WI38 (cell line): Measurements from ENCODE around the gene ZNF267.
"Not testable (repeated sequence)": the region's sequence is repeated elsewhere in the genome, so short reads cannot be mapped to it uniquely, and the experiment has no call there.

ENCODE experiments used
- H3K4me3 ChIP-seq: 2 replicates; pipeline ENCODE4 v1.5.1; 2011; ENCODE audit warnings: low read depth, mild to moderate bottlenecking, control low read depth, low read length
- TF ChIP-seq, protein P1 (sequence below): IDR thresholded peaks from 2 replicates; pipeline ENCODE4 v1.5.1; 2012; ENCODE audit warnings: low read depth, mild to moderate bottlenecking, control low read depth, low read length

Gene ZNF267

DNA sequence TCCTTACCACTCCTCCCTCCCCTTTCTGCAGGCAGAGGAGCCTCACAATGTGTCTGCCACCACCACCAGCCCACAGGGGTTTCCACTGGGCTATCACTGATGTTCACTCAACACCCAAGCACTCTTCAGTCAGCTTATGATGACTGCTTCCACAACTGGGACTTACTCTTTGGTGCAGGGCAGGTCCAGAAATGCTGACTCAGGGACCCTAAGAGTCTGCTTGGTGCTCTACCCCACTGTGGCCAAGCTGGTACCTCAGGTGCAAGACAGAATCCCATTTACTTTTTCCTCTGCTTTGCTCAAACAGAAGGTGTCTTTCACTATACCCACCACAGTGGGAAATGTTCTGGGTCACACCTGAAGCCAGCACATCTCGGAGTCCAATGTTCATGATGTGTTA, 40.1 kb downstream of the ZNF267 start:
- TF ChIP-seq, protein P1, sequence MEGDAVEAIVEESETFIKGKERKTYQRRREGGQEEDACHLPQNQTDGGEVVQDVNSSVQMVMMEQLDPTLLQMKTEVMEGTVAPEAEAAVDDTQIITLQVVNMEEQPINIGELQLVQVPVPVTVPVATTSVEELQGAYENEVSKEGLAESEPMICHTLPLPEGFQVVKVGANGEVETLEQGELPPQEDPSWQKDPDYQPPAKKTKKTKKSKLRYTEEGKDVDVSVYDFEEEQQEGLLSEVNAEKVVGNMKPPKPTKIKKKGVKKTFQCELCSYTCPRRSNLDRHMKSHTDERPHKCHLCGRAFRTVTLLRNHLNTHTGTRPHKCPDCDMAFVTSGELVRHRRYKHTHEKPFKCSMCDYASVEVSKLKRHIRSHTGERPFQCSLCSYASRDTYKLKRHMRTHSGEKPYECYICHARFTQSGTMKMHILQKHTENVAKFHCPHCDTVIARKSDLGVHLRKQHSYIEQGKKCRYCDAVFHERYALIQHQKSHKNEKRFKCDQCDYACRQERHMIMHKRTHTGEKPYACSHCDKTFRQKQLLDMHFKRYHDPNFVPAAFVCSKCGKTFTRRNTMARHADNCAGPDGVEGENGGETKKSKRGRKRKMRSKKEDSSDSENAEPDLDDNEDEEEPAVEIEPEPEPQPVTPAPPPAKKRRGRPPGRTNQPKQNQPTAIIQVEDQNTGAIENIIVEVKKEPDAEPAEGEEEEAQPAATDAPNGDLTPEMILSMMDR = no peak
- H3K4me3 ChIP-seq = no peak overlapping the region

DNA sequence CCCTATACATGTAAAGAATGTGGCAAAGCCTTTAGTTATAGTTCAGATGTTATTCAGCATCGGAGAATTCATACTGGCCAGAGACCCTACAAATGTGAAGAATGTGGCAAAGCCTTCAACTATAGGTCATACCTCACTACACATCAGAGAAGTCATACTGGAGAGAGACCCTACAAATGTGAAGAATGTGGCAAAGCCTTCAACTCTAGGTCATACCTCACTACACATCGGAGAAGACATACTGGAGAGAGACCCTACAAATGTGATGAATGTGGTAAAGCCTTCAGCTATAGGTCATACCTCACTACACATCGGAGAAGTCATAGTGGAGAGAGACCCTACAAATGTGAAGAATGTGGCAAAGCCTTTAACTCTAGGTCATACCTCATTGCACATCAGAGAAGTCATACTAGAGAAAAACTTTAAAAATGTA, 42.5 kb downstream of the ZNF267 start:
- TF ChIP-seq, protein P1 = no peak
- no peak overlapping the region for H3K4me3 ChIP-seq

DNA sequence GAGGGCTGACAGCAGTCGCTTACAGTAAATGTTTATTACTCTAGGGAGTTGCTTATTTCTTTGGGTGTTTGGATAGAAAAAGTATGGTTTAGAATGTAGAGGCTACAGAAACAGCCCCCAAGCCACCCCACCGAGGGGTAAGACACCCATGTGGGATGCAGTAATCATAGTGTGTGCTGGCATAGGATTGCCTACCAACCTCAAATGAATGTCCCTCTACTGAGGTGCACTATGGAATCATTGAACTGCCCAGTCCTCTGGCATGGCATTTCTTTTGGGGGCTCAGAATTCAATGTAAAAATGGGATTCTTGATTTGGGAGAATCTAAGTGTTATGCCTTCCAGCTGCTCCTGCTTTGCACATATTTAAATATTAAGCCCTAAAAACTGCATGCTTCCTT, 46.8 kb downstream of the ZNF267 start:
- no peak overlapping the region for H3K4me3 ChIP-seq
- TF ChIP-seq, protein P1 = no peak

DNA sequence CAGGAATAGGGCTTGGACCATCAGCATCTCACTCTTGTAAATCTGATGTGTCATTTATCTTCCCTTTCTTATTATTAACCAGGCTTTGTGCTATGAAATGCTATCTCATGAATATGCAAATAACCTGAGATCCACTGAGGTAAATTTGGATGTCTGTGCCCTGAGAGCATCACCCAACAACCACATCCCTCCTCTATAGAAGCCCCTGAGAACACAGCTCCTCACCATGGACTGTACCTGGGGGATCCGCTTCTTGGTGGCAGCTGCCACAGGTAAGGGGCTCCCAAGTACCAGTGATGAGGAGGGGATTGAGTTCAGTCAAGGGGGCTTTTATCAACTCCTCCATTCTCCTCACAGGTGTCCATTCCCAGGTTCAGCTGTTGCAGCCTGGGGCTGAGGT, 78.2 kb downstream of the ZNF267 start:
- not testable (repeated sequence) for H3K4me3 ChIP-seq

DNA sequence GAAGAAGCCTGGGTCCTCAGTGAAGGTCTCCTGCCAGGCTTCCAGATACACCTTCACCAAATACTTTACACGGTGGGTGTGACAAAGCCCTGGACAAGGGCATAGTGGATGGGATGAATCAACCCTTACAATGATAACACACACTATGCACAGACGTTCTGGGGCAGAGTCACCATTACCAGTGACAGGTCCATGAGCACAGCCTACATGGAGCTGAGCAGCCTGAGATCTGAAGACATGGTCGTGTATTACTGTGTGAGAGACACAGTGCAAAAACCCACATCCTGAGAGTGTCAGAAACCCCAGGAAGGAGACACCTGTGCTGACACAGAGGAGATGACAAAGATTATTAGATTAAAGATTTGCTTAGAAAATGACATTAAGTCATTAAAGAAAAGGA, 78.6 kb downstream of the ZNF267 start:
- not testable (repeated sequence) for H3K4me3 ChIP-seq

DNA sequence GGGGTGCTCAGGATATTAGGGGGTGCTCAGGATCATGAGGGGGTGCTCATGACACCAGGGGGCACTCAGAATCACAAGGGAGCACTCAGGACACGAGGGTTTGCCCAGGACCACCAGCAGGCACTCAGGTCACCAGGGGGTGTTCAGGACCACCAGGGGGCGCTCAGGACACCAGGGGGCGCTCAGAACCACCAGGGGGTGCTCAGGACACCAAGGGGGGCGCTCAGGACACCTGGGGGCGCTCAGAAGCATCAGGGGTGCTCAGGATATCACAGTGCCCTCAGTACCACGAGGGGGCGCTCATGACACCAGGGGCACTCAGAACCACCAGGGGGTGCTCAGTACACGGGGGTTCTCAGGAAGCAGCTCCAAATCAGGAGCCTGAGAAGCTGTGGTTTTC, 82.6 kb downstream of the ZNF267 start:
- H3K4me3 ChIP-seq = not testable (repeated sequence)

DNA sequence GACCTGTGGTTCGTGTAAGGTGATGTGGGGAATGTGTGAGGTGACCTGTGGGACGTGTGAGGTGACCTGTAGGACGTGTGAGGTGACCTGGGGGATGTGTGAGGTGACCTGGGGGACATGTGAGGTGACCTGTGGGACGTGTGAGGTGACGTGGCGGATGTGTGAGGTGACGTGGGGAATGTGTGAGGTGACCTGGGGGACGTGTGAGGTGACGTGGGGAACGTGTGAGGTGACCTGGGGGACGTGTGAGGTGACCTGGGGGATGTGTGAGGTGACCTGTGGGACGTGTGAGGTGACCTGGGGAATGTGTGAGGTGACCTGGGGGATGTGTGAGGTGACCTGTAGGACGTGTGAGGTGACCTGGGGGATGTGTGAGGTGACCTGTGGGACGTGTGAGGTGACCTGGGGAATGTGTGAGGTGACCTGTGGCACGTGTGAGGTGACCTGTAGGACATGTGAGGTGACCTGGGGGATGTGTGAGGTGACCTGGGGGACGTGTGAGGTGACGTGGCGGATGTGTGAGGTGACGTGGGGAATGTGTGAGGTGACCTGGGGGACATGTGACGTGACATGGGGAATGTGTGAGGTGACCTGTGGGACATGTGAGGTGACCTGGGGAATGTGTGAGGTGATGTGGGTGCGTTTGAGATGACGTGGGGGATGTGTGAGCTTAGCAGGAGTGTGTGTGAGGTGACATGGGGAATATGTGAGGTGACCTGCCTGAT, 86.7 kb downstream of the ZNF267 start:
- H3K4me3 ChIP-seq = not testable (repeated sequence)
